NCI-H1436 treated with DMSO at 0.1 percent for 48 hours (cell line): ENCODE measurements around the gene FAM120B.
"Not testable (repeated sequence)": the region's sequence is repeated elsewhere in the genome, so short reads cannot be mapped to it uniquely, and the experiment has no call there.

Experiments used
- DNase-seq: peaks from one replicate; lab custom pipeline; 2025; lab: John Stamatoyannopoulos, UW

FAM120B gene

DNA sequence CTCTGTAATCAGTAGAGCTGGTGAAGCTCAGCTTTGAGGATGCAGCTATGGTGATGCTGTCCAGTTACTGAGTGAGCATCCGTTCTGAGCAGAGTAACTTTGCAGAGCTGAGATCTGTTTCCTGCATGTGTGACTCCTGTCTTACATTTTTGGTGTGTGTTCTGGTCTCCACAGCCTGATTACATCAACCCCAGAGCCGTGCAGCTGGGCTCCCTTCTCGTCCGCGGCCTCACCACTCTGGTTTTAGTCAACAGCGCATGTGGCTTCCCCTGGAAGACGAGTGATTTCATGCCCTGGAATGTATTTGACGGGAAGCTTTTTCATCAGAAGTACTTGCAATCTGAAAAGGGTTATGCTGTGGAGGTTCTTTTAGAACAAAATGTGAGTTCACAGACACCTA is 81.6 kb downstream of the FAM120B start:
- DNase-seq, result no peak

DNA sequence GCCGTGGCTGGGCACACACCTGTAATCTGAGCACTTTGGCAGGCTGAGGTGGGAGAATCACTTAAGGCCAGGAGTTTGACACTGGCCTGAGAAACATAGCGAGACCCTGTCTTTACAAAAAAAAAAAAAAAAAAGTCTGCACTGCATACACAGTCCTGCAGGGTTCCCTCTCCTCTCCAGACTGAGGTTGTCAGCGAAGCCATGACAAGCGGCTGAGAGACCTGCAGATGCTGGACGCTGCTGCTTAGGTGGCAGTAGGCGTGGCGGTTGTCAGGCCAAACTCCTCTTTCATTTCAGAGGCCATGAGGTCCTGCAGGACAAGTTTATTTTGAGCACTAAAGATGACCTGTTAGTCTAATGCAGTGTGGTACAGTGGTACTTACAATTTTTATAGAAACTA is 86.5 kb downstream of the FAM120B start:
- DNase-seq, result no peak

GRCh38 chr6:170393807-170394399 is 87.3 kb downstream of the FAM120B start:
- no peak for DNase-seq

- no peak for DNase-seq
Observed at GRCh38 chr6:170394980-170395379, 88.4 kb downstream of the FAM120B start.

DNA sequence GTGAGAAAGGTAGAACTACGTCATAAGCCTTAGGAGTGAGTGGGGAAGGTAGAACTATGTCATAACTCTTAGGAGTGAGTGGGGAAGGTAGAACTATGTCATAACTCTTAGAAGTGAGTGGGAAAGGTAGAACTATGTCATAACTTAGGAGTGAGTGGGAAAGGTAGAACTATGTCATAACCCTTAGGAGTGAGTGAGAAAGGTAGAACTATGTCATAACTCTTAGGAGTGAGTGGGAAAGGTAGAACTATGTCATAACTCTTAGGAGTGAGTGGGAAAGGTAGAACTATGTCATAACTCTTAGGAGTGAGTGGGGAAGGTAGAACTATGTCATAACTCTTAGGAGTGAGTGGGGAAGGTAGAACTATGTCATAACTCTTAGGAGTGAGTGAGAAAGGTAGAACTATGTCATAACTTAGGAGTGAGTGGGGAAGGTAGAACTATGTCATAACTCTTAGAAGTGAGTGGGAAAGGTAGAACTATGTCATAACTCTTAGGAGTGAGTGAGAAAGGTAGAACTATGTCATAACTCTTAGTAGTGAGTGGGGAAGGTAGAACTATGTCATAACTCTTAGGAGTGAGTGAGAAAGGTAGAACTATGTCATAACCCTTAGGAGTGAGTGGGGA is 92.3 kb downstream of the FAM120B start:
- DNase-seq, result not testable (repeated sequence)

DNA sequence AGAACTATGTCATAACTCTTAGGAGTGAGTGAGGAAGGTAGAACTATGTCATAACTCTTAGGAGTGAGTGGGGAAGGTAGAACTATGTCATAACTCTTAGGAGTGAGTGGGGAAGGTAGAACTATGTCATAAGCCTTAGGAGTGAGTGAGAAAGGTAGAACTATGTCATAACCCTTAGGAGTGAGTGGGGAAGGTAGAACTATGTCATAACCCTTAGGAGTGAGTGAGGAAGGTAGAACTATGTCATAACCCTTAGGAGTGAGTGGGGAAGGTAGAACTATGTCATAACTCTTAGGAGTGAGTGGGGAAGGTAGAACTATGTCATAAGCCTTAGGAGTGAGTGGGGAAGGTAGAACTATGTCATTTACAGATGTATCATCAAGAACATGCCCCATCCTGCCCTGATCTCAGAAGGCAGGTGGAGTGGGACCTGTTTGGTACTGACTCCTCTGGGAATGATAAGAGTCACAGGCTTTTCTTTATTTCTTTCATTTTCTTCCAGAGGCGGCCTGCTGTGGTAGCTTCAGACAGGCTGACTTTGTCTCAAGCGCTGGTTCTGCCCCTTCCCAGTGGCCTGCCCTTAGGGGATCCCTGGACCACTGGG is 93.5 kb downstream of the FAM120B start:
- DNase-seq, result not testable (repeated sequence)

- no peak for DNase-seq
Observed at GRCh38 chr6:170402318-170403040, 95.9 kb downstream of the FAM120B start.

DNA sequence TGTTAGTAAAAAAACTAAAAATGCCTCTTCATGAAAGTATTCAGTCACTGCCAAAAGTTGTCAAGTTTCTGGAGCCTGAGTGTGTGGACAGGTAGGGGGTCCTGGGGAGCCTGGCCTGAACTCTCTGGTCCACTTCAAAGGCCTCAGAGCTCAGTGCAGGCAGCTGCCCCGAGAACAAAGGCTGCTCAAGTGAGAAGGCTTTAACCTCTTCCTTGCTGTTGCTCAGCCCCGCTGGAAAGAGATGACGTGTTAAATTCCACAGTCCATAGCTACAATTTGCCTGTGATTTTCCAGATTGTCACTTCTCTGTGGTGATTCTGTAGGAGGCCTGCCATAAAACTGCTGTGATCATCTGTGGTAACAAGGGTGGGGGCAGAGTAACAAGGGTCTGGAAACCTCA is 96.9 kb downstream of the FAM120B start:
- DNase-seq, result no peak

DNA sequence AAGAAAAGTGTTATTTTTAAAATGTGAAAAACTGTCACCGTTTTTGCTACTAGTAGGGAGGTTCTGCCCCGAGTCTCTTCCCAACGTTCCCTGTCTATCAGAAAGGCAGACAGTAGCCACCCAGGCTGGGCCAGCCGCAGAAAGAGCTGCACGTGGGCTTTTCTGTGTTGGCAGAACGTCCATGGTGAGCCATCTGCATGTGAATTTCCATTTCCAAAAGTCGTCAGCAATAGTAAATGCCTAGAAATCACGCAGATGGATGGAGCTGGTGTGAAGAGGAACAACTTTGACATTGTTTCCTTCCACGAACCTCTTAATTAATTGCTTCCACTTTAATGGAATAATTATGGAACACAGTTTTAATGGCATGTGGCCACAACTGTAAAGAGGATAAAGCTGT is 97.5 kb downstream of the FAM120B start:
- DNase-seq, result no peak

DNA sequence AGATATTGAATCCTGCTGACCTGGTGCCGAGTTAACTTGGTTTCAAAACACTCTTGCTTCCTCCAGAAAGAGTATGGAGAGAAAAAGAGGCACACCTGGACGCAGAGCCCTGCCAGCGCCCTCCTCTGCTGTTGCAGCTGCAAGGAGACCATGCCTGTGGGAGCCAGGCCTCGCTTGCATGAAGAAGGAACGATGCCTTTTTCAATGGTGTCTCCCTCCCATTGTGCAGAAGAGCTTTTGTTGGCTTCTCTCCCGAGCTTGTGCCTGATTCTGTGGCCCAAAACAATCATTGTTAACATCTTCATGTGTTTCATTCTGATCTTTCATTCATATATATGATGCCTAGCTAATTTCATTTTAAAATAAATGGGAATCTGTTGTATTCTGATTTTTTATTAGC is 98.1 kb downstream of the FAM120B start:
- DNase-seq, result no peak

GRCh38 chr6:170405311-170405975 is 98.9 kb downstream of the FAM120B start:
- no peak for DNase-seq

GRCh38 chr6:170407200-170407599 is 100.6 kb downstream of the FAM120B start:
- DNase-seq, result no peak

GRCh38 chr6:170407932-170408331 is 101.4 kb downstream of the FAM120B start:
- DNase-seq, result no peak

DNA sequence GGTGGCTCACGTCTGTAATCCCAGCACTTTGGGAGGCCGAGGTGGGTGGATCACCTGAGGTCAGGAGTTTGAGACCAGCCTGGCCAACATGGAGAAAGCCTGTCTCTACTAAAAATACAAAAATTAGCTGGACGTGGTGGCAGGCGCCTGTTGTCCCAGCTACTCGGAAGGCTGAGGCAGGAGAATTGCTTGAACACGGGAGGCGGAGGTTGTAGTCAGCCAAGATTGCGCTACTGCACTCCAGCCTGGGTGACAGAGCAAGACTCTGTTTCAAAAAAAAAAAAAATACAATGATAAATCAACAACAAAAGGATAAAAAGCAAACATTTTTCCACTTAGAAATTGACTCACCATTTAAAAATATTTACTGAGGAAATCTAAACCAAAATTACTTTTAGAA is 103.2 kb downstream of the FAM120B start:
- not testable (repeated sequence) for DNase-seq

- no peak for DNase-seq
Observed at GRCh38 chr6:170410241-170410640, 103.7 kb downstream of the FAM120B start.

- no peak for DNase-seq
Observed at GRCh38 chr6:170415318-170415717, 108.8 kb downstream of the FAM120B start.

- no peak for DNase-seq
Observed at GRCh38 chr6:170416303-170416702, 109.7 kb downstream of the FAM120B start.

DNA sequence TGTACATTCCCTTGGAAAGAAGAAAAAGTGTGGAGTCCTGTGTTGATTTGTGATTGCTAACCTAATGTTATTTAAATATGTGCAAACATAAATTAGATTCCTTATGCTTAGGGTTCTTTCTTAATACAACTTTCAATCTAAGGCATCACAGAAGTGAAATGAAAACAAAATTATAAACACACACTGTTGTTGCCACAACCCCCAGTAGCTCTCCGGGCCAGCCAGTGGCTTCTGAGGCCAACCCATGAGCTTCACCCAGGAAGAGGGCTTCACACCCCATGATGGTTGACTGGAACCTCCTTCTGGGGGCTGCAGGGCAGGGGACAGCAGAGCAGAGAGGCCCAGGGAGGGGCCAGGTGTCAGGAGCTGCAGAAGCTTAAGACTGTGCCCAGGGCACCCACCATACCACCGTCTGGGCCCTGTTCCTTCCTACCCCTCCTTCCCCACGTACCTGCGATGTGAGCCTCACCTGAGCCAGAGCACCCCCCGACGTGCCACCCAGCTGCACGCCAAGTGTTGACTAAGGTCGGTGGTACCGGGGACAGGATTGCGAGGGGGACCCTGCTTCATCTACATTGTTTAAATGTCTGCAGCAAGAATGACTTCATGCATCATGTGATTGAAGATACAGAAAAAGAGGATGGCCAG is 110.5 kb downstream of the FAM120B start:
- no peak for DNase-seq

DNA sequence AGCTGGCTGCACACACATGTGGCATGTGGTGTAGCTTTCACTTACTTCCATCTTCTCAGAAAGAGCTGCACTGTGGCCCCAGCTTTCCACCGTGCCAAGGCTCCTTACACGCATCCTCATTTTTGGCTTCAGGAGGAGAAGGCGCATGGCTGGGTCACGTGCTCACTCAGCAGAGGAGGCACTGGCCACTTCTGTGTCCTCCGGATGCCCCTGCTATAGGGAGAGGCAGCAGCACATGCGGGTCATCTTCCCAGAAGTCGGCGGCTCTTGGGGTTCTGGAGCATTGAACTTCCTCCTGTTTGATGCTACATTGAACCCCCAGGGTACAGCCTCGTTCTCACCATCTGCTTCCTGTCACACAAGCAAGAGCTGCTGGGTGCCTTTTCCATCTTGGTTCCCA is 111.3 kb downstream of the FAM120B start:
- no peak for DNase-seq

- DNase-seq, result no peak
Observed at GRCh38 chr6:170420283-170420682, 113.7 kb downstream of the FAM120B start.

DNA sequence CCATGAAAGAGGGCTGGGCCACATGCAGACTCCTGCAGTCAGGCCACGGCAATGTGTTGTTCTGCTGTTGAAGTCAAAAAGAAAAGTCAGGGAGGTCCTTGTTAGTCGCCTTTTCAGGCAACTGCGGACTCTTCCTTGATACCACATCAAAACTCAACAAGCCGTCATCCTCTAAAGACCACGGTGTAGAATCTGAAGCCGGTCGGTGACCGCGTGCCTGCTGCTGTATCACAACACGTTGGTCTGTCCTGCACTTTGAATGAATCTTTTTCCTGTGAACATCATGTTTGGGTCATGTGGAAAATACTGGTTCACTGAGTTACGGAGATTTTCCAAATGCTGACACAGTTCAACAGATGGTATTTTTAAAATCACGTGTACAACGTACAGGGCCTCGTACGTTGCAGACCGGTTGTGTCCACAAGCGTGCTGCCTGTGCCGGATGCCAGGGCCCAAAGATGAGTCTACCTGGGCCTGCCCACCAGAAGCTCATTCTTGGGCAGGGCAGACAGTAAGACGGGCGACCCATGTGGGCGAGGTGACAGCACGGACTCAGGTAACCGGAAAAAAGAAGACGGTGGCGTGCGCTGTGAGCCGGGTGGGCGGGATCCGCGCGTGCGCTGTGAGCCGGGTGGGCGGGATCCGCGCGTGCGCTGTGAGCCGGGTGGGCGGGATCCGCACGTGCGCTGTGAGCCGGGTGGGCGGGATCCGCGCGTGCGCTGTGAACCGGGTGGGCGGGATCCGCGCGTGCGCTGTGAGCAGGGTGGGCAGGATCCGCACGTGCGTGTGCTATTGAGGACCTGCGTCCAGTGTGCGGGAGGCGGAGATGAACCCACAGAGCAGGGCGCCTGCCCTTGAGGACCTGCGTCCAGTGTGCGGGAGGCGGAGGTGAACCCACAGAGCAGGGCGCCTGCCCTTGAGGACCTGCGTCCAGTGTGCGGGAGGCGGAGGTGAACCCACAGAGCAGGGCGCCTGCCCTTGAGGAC is 114.5 kb downstream of the FAM120B start:
- no peak for DNase-seq
